CD14-positive monocyte (primary cell): Measurements from ENCODE around the gene MEGF6. TPM values are rescaled to one million over a fixed set of nuclear protein-coding genes. Genes with fewer than 3 reads are reported as not detected.

Source experiments
- DNase-seq, 3 donors: peaks; one replicate each; pipeline ENCODE4 v3.0.0-alpha.2; 2011 to 2022
- H2AFZ ChIP-seq: 2 replicates; pipeline ENCODE4 v1.6.0; 2012; ENCODE audit warnings: mild to moderate bottlenecking, low read depth, low read length, inconsistent platforms; ENCODE audit not compliant: insufficient read depth, poor library complexity, severe bottlenecking
- H3K27ac ChIP-seq, 2 donors: 1 replicate in 1 of 2; 2 replicates in 1 of 2; pipeline ENCODE4 v1.5.1; 2012 to 2013; ENCODE audit warnings: low read length in 2 of 2, control low read depth in 1 of 2, inconsistent platforms in 1 of 2, low read depth in 1 of 2, mild to moderate bottlenecking in 1 of 2
- H3K27me3 ChIP-seq, 2 donors: one replicate each; pipeline versions ENCODE4 v1.6.0 to v1.6.1; 2011 to 2013; ENCODE audit warnings: low read length in 2 of 2; ENCODE audit not compliant: control insufficient read depth in 2 of 2, insufficient read depth in 2 of 2
- H3K36me3 ChIP-seq, 2 donors: replicated peaks in 1 of 2; 1 replicate in 1 of 2; 2 replicates in 1 of 2; pipeline versions ENCODE4 v1.5.1 to v1.6.1; 2012 to 2013; ENCODE audit warnings: low read length in 2 of 2, control low read depth in 1 of 2, inconsistent platforms in 1 of 2, mild to moderate bottlenecking in 1 of 2; ENCODE audit not compliant: insufficient read depth in 2 of 2, control insufficient read depth in 1 of 2
- H3K4me1 ChIP-seq, 2 donors: 1 replicate in 1 of 2; 2 replicates in 1 of 2; pipeline versions ENCODE4 v1.5.1 to v1.6.1; 2012 to 2013; ENCODE audit warnings: low read length in 2 of 2, control low read depth in 1 of 2, inconsistent platforms in 1 of 2, mild to moderate bottlenecking in 1 of 2, moderate library complexity in 1 of 2; ENCODE audit not compliant: insufficient read depth in 2 of 2, control insufficient read depth in 1 of 2
- H3K4me2 ChIP-seq: replicated peaks from 2 replicates; pipeline ENCODE3; 2012; ENCODE audit warnings: low read length, moderate library complexity, mild to moderate bottlenecking; ENCODE audit not compliant: poor library complexity, severe bottlenecking; ENCODE audit errors: extremely low read depth
- H3K4me3 ChIP-seq, 3 experiments: fragments of 200-600 bp in 1 of 3; sonication (generic) in 1 of 3; replicated peaks in 1 of 3; 1 replicate in 2 of 3; 2 replicates in 1 of 3; pipeline ENCODE4 v1.5.1; 2011 to 2013; ENCODE audit warnings: low read length in 3 of 3, mild to moderate bottlenecking in 3 of 3, control low read depth in 2 of 3, low read depth in 2 of 3, inconsistent platforms in 1 of 3, moderate library complexity in 1 of 3
- H3K79me2 ChIP-seq: 2 replicates; pipeline ENCODE4 v1.6.0; 2012; ENCODE audit warnings: mild to moderate bottlenecking, control low read depth, inconsistent platforms, low read length, moderate library complexity; ENCODE audit not compliant: insufficient read depth
- H3K9ac ChIP-seq: 2 replicates; pipeline ENCODE4 v1.6.0; 2017; ENCODE audit warnings: low read length, mild to moderate bottlenecking; ENCODE audit not compliant: insufficient read depth, poor library complexity, severe bottlenecking
- H3K9me3 ChIP-seq, 2 donors: replicated peaks in 1 of 2; 1 replicate in 1 of 2; 2 replicates in 1 of 2; pipeline versions ENCODE4 v1.5.1 to v1.6.1; 2012 to 2013; ENCODE audit warnings: low read length in 2 of 2, control low read depth in 1 of 2; ENCODE audit not compliant: control insufficient read depth in 1 of 2, insufficient read depth in 1 of 2
- H4K20me1 ChIP-seq: 2 replicates; pipeline ENCODE4 v1.6.0; 2012; ENCODE audit warnings: mild to moderate bottlenecking, low read length, control low read depth, moderate library complexity; ENCODE audit not compliant: insufficient read depth
- H3K27ac Mint-ChIP-seq, 7 donors: one replicate each; pipeline ENCODE4 v1.8.0; 2020; ENCODE audit warnings: mild to moderate bottlenecking in 7 of 7, mixed read lengths in 7 of 7, moderate library complexity in 6 of 7, inconsistent platforms in 2 of 7
- H3K27me3 Mint-ChIP-seq, 3 donors: one replicate each; pipeline ENCODE4 v1.8.0; 2021 to 2022; ENCODE audit warnings: low read depth in 3 of 3, mild to moderate bottlenecking in 3 of 3, mixed read lengths in 3 of 3, moderate library complexity in 3 of 3, inconsistent platforms in 1 of 3
- H3K36me3 Mint-ChIP-seq, 2 donors: one replicate each; pipeline ENCODE4 v1.8.0; 2020; ENCODE audit warnings: mixed read lengths in 2 of 2, inconsistent platforms in 1 of 2, mild to moderate bottlenecking in 1 of 2
- H3K4me1 Mint-ChIP-seq: one replicate; pipeline ENCODE4 v1.8.0; 2020; ENCODE audit warnings: mild to moderate bottlenecking, mixed read lengths
- H3K4me3 Mint-ChIP-seq, 2 donors: one replicate each; pipeline ENCODE4 v1.8.0; 2020; ENCODE audit warnings: mild to moderate bottlenecking in 2 of 2, mixed read lengths in 2 of 2, moderate library complexity in 1 of 2
- H3K9me3 Mint-ChIP-seq, 7 donors: one replicate each; pipeline ENCODE4 v1.8.0; 2020 to 2022; ENCODE audit warnings: mixed read lengths in 7 of 7, mild to moderate bottlenecking in 6 of 7, moderate library complexity in 6 of 7, inconsistent platforms in 2 of 7
- WGBS: methylation state at CpG from one replicate; pipeline ENCODE4 v1.1.5; 2013; ENCODE audit warnings: missing lambda C conversion rate; ENCODE audit not compliant: insufficient coverage; 5-methylcytosine and 5-hydroxymethylcytosine counted together
- intact Hi-C, 2 donors: fragments of 100-400 bp; cut with micrococcal nuclease; formaldehyde crosslinking; loops; one replicate each; pipeline versions ENCODE4 v1.15.0 to v1.15.1; 2023
- polyA plus RNA-seq, 3 donors: library from polyadenylated mRNA; depleted of rRNA in 1 of 3; unstranded in 2 of 3; stranded (reverse) in 1 of 3; fragments of 300-500 nt in 2 of 3; fragments of >200 nt in 1 of 3; fragmentation: Illumina TruSeq in 2 of 3; gene quantifications; 1 replicate in 2 of 3; 2 replicates in 1 of 3; pipeline ENCODE4 v1.2.3, GENCODE V29; 2012 to 2021
- TF ChIP-seq, protein P1 (sequence below): fragments of 200-600 bp; IDR thresholded peaks from one replicate; pipeline ENCODE4 v1.8.0; 2022; ENCODE audit warnings: antibody characterized with exemption, mild to moderate bottlenecking

MEGF6 gene
- polyA plus RNA-seq, 3 donors = 0.39 to 3.8 (median 1.2) TPM

DNA sequence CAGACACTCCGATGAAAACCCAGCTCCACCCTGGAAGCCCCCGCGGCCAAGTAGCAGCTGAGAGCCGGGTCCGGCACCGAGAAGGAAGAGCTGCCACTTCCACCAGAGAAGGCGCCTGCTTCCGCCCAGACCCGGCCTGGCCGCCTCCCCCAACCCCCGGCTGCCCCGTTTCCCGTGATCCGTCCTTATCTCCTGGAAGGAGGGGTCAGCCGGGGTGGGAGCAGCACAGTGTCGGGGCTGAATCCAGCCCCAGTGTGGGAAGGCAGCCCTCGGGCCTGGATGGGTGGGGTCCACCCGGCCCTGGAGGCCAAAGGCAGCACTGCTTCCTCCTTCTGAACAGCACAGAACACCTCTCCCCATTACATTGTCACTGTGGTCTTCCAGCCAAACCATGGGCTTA, 69.4 kb downstream of the MEGF6 start:
- H3K9me3 Mint-ChIP-seq = no peaks in the 10 kb centered on the region
- intact Hi-C loops = no loop called here
- Histone ChIP-seq H3K36me3 (no peaks in the 10 kb centered on the region), H3K9me3 (no peaks in the 10 kb centered on the region), H3K4me3 (no peak overlapping the region), H3K79me2 (no peaks in the 10 kb centered on the region), H3K27me3 (no peaks in the 10 kb centered on the region), H2AFZ (no peak overlapping the region), H3K27ac (no peak overlapping the region), H3K4me2 (no peak overlapping the region), H3K4me1 (peaks cover 4 to 6% of the 10 kb centered on the region in 2 donors), H4K20me1 (no peaks in the 10 kb centered on the region), H3K9ac (no peak overlapping the region)
- no peak overlapping the region for H3K4me3 Mint-ChIP-seq
- H3K27me3 Mint-ChIP-seq = peaks cover 4 to 6% (median 4%) of the 10 kb centered on the region in 3 donors
- no peaks in the 10 kb centered on the region for H3K36me3 Mint-ChIP-seq
- WGBS = 76% methylated on average over 14 of the region's 18 CpGs
- TF ChIP-seq, protein P1, sequence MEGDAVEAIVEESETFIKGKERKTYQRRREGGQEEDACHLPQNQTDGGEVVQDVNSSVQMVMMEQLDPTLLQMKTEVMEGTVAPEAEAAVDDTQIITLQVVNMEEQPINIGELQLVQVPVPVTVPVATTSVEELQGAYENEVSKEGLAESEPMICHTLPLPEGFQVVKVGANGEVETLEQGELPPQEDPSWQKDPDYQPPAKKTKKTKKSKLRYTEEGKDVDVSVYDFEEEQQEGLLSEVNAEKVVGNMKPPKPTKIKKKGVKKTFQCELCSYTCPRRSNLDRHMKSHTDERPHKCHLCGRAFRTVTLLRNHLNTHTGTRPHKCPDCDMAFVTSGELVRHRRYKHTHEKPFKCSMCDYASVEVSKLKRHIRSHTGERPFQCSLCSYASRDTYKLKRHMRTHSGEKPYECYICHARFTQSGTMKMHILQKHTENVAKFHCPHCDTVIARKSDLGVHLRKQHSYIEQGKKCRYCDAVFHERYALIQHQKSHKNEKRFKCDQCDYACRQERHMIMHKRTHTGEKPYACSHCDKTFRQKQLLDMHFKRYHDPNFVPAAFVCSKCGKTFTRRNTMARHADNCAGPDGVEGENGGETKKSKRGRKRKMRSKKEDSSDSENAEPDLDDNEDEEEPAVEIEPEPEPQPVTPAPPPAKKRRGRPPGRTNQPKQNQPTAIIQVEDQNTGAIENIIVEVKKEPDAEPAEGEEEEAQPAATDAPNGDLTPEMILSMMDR = no peak
- peak overlapping the region in 1 of 7 donors; percentile 5 for H3K27ac Mint-ChIP-seq
- peaks cover 13% of the 10 kb centered on the region for H3K4me1 Mint-ChIP-seq
- DNase-seq = no peak

DNA sequence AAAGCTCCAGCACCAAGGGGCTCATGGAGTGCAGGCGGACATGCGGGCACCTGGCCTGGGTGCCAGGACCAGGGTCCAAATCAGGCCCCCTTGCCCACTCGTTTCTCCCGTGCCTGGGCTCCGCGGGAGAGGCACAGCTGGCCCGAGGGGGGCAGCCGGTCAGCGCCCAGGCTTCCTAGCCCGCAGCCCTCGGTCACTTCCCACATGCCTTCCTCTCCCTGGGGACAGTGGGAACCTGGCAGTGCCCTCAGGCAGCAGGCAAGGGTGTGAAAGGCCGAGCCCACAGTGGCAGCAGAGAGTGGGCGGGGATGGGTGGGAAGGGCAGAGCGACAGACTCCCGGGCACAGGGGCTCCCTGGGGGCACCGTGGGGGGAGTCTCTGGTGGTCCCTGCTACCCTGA, 69.8 kb downstream of the MEGF6 start:
- Histone ChIP-seq H3K9ac (no peak overlapping the region), H3K4me2 (no peak overlapping the region), H3K36me3 (no peaks in the 10 kb centered on the region), H4K20me1 (no peaks in the 10 kb centered on the region), H3K27me3 (no peaks in the 10 kb centered on the region), H3K9me3 (no peaks in the 10 kb centered on the region), H2AFZ (no peak overlapping the region), H3K4me1 (peaks cover 4 to 6% of the 10 kb centered on the region in 2 donors), H3K4me3 (no peak overlapping the region), H3K27ac (no peak overlapping the region), H3K79me2 (no peaks in the 10 kb centered on the region)
- Mint-ChIP-seq H3K36me3 (no peaks in the 10 kb centered on the region), H3K27ac (no peak overlapping the region), H3K9me3 (no peaks in the 10 kb centered on the region), H3K4me3 (no peak overlapping the region), H3K27me3 (peaks cover 4 to 6% (median 4%) of the 10 kb centered on the region in 3 donors), H3K4me1 (peaks cover 13% of the 10 kb centered on the region)
- DNase-seq = no peak
- intact Hi-C loops = no loop called here
- WGBS = 89% methylated on average over 15 of the region's 16 CpGs
- TF ChIP-seq, protein P1 = no peak
